Keratinocyte (primary cell): ENCODE results near the gene RAB3IP. TPM values are rescaled to one million over a fixed set of nuclear protein-coding genes. Genes with fewer than 3 reads are reported as not detected.
"Not testable (repeated sequence)": the region's sequence is repeated elsewhere in the genome, so short reads cannot be mapped to it uniquely, and the experiment has no call there.

Experiments
- DNase-seq: peaks from one replicate; pipeline ENCODE4 v3.0.0-alpha.2; 2011; ENCODE audit warnings: low read depth, missing footprints, low spot score
- FAIRE-seq: peaks from 2 replicates; lab custom pipeline; 2011; peaks lifted over from hg19 to GRCh38; lab: Jason Lieb, UNC
- H2AFZ ChIP-seq: 2 replicates; pipeline ENCODE4 v1.6.0; 2012; ENCODE audit warnings: low read length, control low read depth, inconsistent platforms; ENCODE audit not compliant: control insufficient read depth
- H3K27ac ChIP-seq: 2 replicates; pipeline ENCODE4 v1.5.1; 2011; ENCODE audit warnings: low read length; ENCODE audit not compliant: control insufficient read depth, insufficient read depth
- H3K27me3 ChIP-seq: 3 replicates; pipeline ENCODE4 v1.6.0; 2011; ENCODE audit warnings: low read length; ENCODE audit not compliant: control insufficient read depth, insufficient read depth; ENCODE audit errors: extremely low read depth
- H3K36me3 ChIP-seq, 2 experiments: 2 replicates in 1 of 2; 3 replicates in 1 of 2; pipeline ENCODE4 v1.5.1; 2011; ENCODE audit warnings: low read length in 2 of 2, mild to moderate bottlenecking in 1 of 2; ENCODE audit not compliant: control insufficient read depth in 2 of 2, insufficient read depth in 2 of 2; ENCODE audit errors: extremely low read depth in 1 of 2
- H3K4me1 ChIP-seq: 3 replicates; pipeline ENCODE4 v1.5.1; 2011; ENCODE audit warnings: low read length; ENCODE audit not compliant: control insufficient read depth, insufficient read depth; ENCODE audit errors: extremely low read depth
- H3K4me2 ChIP-seq: 3 replicates; pipeline ENCODE4 v1.6.0; 2011; ENCODE audit warnings: low read depth, low read length; ENCODE audit not compliant: control insufficient read depth, insufficient read depth; ENCODE audit errors: extremely low read depth
- H3K4me3 ChIP-seq, 3 experiments: fragments of 200-600 bp in 1 of 3; sonication (generic) in 1 of 3; 2 replicates in 2 of 3; 3 replicates in 1 of 3; pipeline ENCODE4 v1.5.1; 2011 to 2016; ENCODE audit warnings: low read length in 3 of 3, mild to moderate bottlenecking in 3 of 3, control low read depth in 2 of 3, inconsistent platforms in 1 of 3, low read depth in 1 of 3, mixed read lengths in 1 of 3, mixed run types in 1 of 3, moderate library complexity in 1 of 3; ENCODE audit not compliant: control insufficient read depth in 2 of 3, insufficient read depth in 2 of 3; ENCODE audit errors: extremely low read depth in 1 of 3
- H3K79me2 ChIP-seq: 2 replicates; pipeline ENCODE4 v1.6.0; 2012; ENCODE audit warnings: low read length; ENCODE audit not compliant: control insufficient read depth, insufficient read depth
- H3K9ac ChIP-seq: 3 replicates; pipeline ENCODE4 v1.6.0; 2011; ENCODE audit warnings: low read length; ENCODE audit not compliant: control insufficient read depth, insufficient read depth; ENCODE audit errors: extremely low read depth
- H3K9me1 ChIP-seq: 3 replicates; pipeline ENCODE4 v1.6.0; 2011; ENCODE audit warnings: low read length; ENCODE audit not compliant: control insufficient read depth, insufficient read depth; ENCODE audit errors: extremely low read depth
- H3K9me3 ChIP-seq: 2 replicates; pipeline ENCODE4 v1.5.1; 2012; ENCODE audit warnings: low read depth, low read length; ENCODE audit not compliant: control insufficient read depth
- H4K20me1 ChIP-seq: 3 replicates; pipeline ENCODE4 v1.6.0; 2011; ENCODE audit warnings: low read length; ENCODE audit not compliant: control insufficient read depth, insufficient read depth; ENCODE audit errors: extremely low read depth
- EZH2 ChIP-seq: IDR thresholded peaks from one replicate; pipeline ENCODE4 v1.6.1; 2012; ENCODE audit warnings: inconsistent platforms, mild to moderate bottlenecking, low read length, moderate library complexity
- dilution Hi-C: fragments of 300-500 bp; cut with MboI; formaldehyde crosslinking; loops from one replicate; pipeline ENCODE4 v1.7.0; 2020; ENCODE audit warnings: low sequenced_read_pairs; ENCODE audit not compliant: extremely low pct_ligation_motif_present
- polyA plus RNA-seq, 5 experiments: library from polyadenylated mRNA; depleted of rRNA in 3 of 5; stranded (reverse) in 3 of 5; stranded (forward) in 1 of 5; unstranded in 1 of 5; fragments of >200 nt; gene quantifications; 1 replicate in 1 of 5; 2 replicates in 3 of 5; 3 replicates in 1 of 5; pipeline versions ENCODE4 v1.2.1 to v1.2.3, GENCODE V29; 2011 to 2012; ENCODE audit warnings: missing spikeins in 2 of 5, low read depth in 1 of 5, low replicate concordance in 1 of 5
- TF ChIP-seq, protein P1 (sequence below), 3 experiments: IDR thresholded peaks in 1 of 3; conservative IDR thresholded peaks in 1 of 3; optimal IDR thresholded peaks in 1 of 3; 2 replicates in 2 of 3; 3 replicates in 1 of 3; pipeline versions ENCODE3 to v1.5.1; 2011; ENCODE audit warnings: low read length in 3 of 3, mild to moderate bottlenecking in 3 of 3, moderate library complexity in 2 of 3, control low read depth in 1 of 3, inconsistent platforms in 1 of 3; ENCODE audit not compliant: insufficient read depth in 2 of 3; ENCODE audit errors: extremely low read depth in 1 of 3

The RAB3IP gene
- polyA plus RNA-seq, 1 donor (not counting 4 experiments of a cell fraction or from before 2014, with no cell fraction given), result 30.6 TPM

DNA sequence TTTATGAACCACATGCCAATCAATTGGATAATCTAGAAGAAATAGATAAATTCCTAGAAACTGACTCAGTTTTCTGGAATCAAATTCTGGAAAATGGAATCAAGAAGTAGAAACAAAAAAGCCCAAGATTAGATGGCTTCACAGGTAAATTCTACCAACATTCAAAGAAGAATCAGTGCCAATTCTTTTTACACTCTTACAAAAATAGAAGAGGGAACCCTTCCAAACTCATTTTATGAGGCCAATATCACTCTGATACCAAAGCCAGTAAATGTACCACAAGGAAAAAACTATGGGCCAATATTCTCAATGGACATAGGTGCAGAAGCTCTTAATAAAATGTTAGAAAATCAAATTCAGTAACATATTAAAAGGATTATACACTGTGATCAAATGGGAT lies 50.7 kb downstream of the RAB3IP start:
- Histone ChIP-seq H3K27me3 (no peaks in the 10 kb centered on the region), H3K4me2 (no peak overlapping the region), H2AFZ (no peak overlapping the region), H4K20me1 (no peaks in the 10 kb centered on the region), H3K4me1 (no peaks in the 10 kb centered on the region), H3K4me3 (no peak overlapping the region), H3K27ac (no peak overlapping the region), H3K9ac (no peak overlapping the region), H3K9me3 (no peaks in the 10 kb centered on the region), H3K36me3 (no peaks in the 10 kb centered on the region), H3K79me2 (no peaks in the 10 kb centered on the region), H3K9me1 (no peaks in the 10 kb centered on the region)
- dilution Hi-C loops, result no loop called here
- FAIRE-seq (no peak), DNase-seq (no peak)
- TF ChIP-seq, protein P1, sequence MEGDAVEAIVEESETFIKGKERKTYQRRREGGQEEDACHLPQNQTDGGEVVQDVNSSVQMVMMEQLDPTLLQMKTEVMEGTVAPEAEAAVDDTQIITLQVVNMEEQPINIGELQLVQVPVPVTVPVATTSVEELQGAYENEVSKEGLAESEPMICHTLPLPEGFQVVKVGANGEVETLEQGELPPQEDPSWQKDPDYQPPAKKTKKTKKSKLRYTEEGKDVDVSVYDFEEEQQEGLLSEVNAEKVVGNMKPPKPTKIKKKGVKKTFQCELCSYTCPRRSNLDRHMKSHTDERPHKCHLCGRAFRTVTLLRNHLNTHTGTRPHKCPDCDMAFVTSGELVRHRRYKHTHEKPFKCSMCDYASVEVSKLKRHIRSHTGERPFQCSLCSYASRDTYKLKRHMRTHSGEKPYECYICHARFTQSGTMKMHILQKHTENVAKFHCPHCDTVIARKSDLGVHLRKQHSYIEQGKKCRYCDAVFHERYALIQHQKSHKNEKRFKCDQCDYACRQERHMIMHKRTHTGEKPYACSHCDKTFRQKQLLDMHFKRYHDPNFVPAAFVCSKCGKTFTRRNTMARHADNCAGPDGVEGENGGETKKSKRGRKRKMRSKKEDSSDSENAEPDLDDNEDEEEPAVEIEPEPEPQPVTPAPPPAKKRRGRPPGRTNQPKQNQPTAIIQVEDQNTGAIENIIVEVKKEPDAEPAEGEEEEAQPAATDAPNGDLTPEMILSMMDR (optimal IDR thresholded peaks at IDR 0.05 in 1 of 3, IDR thresholded peaks at IDR 0.05 in 1 of 3, conservative IDR thresholded peaks at IDR 0.05 in 1 of 3; ENCODE audit: extremely low read depth in 1 of 3, insufficient read depth in 2 of 3, low read length in 3 of 3), result no peak
- TF ChIP-seq EZH2, result no peak

DNA sequence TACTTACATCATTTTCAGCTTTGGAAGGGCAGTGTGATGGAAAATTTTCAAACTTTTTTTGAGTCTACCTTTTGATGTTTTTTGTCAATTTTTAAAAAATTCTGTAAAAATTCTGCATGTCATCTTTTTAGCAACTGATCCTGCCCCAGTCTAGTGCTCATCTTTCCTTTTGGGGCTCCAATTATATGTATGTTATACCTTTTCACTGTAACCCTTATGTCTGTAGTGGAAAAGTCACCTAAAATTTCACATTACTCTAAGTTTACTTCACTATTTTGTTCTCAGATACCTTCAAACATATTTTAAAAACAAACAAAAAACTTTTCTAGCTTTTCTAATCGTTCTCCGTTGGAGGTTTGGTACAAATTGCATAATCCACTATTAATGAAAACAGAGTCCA lies 53.9 kb downstream of the RAB3IP start:
- no peaks in the 10 kb centered on the region for H4K20me1 ChIP-seq
- no peak overlapping the region for H3K4me3 ChIP-seq
- DNase-seq (no peak), FAIRE-seq (no peak)
- H3K9ac ChIP-seq, result no peak overlapping the region
- no peak for TF ChIP-seq EZH2
- no peaks in the 10 kb centered on the region for H3K4me1 ChIP-seq
- H3K36me3 ChIP-seq, result no peaks in the 10 kb centered on the region
- no peaks in the 10 kb centered on the region for H3K9me3 ChIP-seq
- H3K79me2 ChIP-seq, result no peaks in the 10 kb centered on the region
- dilution Hi-C loops, result no loop called here
- H2AFZ ChIP-seq, result no peak overlapping the region
- no peak overlapping the region for H3K27ac ChIP-seq
- H3K9me1 ChIP-seq, result no peaks in the 10 kb centered on the region
- no peak overlapping the region for H3K4me2 ChIP-seq
- no peaks in the 10 kb centered on the region for H3K27me3 ChIP-seq

DNA sequence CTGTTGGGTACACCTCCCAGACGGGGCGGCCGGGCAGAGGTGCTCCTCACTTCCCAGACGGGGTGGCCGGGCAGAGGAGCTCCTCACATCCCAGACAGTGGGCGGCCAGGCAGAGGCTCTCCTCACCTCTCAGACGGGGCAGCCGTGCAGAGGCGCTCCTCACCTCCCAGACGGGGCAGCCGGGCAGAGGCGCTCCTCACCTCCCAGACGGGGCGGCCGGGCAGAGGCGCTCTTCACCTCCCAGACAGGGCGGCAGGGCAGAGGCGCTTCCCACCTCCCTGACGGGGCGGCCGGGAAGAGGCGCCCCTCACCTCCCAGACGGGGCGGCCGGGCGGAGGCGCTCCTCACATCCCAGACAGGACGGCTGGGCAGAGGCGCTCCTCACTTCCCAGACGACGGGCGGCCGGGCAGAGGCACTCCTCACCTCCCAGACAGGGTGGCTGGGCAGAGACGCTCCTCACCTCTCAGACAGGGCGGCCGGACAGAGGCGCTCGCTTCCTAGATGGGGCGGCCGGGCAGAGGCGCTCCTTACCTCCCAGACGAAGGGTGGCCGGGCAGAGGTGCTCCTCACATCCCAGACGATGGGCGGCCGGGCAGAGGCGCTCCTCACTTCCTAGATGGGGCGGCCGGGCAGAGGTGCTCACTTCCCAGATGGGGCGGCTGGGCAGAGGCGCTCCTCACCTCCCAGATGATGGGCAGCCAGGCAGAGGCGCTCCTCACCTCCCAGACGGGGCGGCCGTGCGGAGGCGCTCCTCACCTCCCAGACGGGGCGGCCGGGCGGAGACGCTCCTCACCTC lies 68.6 kb downstream of the RAB3IP start:
- H3K4me1 ChIP-seq, H3K4me2 ChIP-seq, H3K9me1 ChIP-seq, H3K9me3 ChIP-seq, H4K20me1 ChIP-seq, H3K27ac ChIP-seq, H3K9ac ChIP-seq, H3K36me3 ChIP-seq, DNase-seq, H2AFZ ChIP-seq, H3K79me2 ChIP-seq, FAIRE-seq, H3K4me3 ChIP-seq, dilution Hi-C loops, H3K27me3 ChIP-seq: not testable (repeated sequence)
